A673 (cell line): ENCODE data around the gene SLC38A1. TPM values are rescaled to one million over a fixed set of nuclear protein-coding genes. Genes with fewer than 3 reads are reported as not detected.

ENCODE experiments used
- BruUV-seq: library from RNA; stranded (reverse); fragments of 400-500 nt; replicated peaks from 2 replicates; lab custom pipeline; 2021; lab: Mats Ljungman, UMichigan
- CTCF ChIA-PET: fragments of 300-600 bp; sonication (Branson Sonifier 250); formaldehyde crosslinking; loops from one replicate; lab custom pipeline; 2022; ENCODE audit warnings: antibody characterized with exemption; lab: Charles Lee
- POLR2A ChIA-PET: fragments of 300-600 bp; sonication (Branson Sonifier 250); formaldehyde crosslinking; loops from one replicate; lab custom pipeline; 2022; ENCODE audit warnings: antibody characterized with exemption; ENCODE audit not compliant: low non-redundant PET; lab: Charles Lee
- DNase-seq: peaks from one replicate; pipeline ENCODE4 v3.0.0-alpha.2; 2015; ENCODE audit warnings: low spot score
- H3K27ac ChIP-seq: fragments of 200-600 bp; sonication (generic); 2 replicates; pipeline ENCODE4 v1.5.1; 2016; ENCODE audit warnings: mixed run types, low read depth, mild to moderate bottlenecking, mixed read lengths, antibody characterized with exemption, low read length; ENCODE audit not compliant: poor library complexity, severe bottlenecking
- H3K27me3 ChIP-seq: fragments of 200-600 bp; sonication (generic); replicated peaks from 2 replicates; pipeline ENCODE4 v1.6.1; 2017; ENCODE audit warnings: mixed run types, low read depth, mild to moderate bottlenecking, mixed read lengths, antibody characterized with exemption, low read length; ENCODE audit not compliant: insufficient read depth, poor library complexity
- H3K36me3 ChIP-seq: fragments of 200-600 bp; sonication (generic); 2 replicates; pipeline ENCODE4 v1.6.1; 2016; ENCODE audit warnings: mixed run types, mild to moderate bottlenecking, mixed read lengths, antibody characterized with exemption, low read length; ENCODE audit not compliant: insufficient read depth, poor library complexity, severe bottlenecking
- H3K4me1 ChIP-seq: fragments of 200-600 bp; sonication (generic); 2 replicates; pipeline ENCODE4 v1.6.1; 2017; ENCODE audit warnings: mixed run types, mild to moderate bottlenecking, mixed read lengths, antibody characterized with exemption, low read length; ENCODE audit not compliant: insufficient read depth, poor library complexity, severe bottlenecking
- H3K4me3 ChIP-seq: fragments of 200-600 bp; sonication (generic); 2 replicates; pipeline ENCODE4 v1.5.1; 2016; ENCODE audit warnings: low read depth, mixed run types, mild to moderate bottlenecking, mixed read lengths, low read length; ENCODE audit not compliant: poor library complexity, severe bottlenecking
- H3K9me3 ChIP-seq: fragments of 200-600 bp; sonication (generic); 2 replicates; pipeline ENCODE4 v1.6.1; 2016; ENCODE audit warnings: mixed run types, low read depth, mild to moderate bottlenecking, mixed read lengths, antibody characterized with exemption, low read length; ENCODE audit not compliant: poor library complexity, severe bottlenecking
- EZH2 ChIP-seq: fragments of 200-600 bp; sonication (generic); IDR thresholded peaks from 2 replicates; pipeline ENCODE4 v1.6.1; 2017; ENCODE audit warnings: borderline replicate concordance, low read depth, mild to moderate bottlenecking, mixed read lengths, antibody characterized with exemption, low read length; ENCODE audit not compliant: poor library complexity, severe bottlenecking
- intact Hi-C: fragments of 100-400 bp; cut with micrococcal nuclease; formaldehyde crosslinking; loops from one replicate; pipeline ENCODE4 v1.10.0; 2022; ENCODE audit not compliant: unreplicated experiment
- total RNA-seq: library from RNA; stranded (reverse); gene quantifications from 2 replicates; pipeline ENCODE4 v1.2.3, GENCODE V29; 2021
- TF ChIP-seq, protein P1 (sequence below): fragments of 300-800, 200-600 bp; sonication (generic); conservative IDR thresholded peaks from 2 replicates; pipeline ENCODE4 v1.5.1; 2017; ENCODE audit warnings: low read depth, mild to moderate bottlenecking, antibody characterized with exemption, low read length, moderate library complexity, mixed read lengths

Gene SLC38A1
- total RNA-seq, 1 experiment from 2014 or later: 78.9 TPM

DNA sequence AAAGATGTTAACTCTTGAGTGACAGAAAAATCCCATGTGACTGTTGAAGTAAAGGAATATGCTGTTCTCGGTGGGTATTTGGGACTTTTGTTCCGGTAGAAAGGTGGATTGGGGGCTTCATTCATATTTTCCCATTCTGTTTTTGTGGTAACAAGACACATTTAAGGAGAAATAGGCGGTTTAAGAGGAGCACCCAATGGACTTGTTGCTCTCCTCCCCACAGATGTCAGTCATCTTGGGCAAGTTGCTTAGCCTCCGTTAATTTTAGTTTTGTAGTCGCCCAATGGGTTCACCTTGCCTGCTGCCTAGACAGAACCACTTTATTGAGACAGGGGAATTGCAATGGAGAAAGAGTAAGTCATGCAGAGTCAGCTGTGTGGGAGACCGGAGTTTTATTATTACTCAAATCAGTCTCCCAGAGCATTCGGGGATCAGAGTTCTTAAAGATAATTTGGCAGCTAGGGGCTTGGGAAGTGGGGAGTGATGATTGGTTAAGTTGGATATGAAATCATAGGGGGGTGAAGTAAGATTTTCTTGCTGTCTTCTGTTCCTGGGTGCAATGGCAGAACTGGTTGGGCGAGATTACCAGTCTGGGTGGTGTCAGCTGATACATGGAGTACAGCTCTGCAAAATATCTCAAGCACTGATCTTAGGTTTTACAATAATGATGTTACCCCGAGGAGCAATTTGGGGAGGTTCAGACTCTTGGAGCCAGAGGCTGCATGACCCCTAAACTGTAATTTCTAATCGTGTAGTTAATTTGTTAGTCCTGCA lies 50.3 kb downstream of the SLC38A1 start:
- BruUV-seq: no TSS peak
- TF ChIP-seq, protein P1, sequence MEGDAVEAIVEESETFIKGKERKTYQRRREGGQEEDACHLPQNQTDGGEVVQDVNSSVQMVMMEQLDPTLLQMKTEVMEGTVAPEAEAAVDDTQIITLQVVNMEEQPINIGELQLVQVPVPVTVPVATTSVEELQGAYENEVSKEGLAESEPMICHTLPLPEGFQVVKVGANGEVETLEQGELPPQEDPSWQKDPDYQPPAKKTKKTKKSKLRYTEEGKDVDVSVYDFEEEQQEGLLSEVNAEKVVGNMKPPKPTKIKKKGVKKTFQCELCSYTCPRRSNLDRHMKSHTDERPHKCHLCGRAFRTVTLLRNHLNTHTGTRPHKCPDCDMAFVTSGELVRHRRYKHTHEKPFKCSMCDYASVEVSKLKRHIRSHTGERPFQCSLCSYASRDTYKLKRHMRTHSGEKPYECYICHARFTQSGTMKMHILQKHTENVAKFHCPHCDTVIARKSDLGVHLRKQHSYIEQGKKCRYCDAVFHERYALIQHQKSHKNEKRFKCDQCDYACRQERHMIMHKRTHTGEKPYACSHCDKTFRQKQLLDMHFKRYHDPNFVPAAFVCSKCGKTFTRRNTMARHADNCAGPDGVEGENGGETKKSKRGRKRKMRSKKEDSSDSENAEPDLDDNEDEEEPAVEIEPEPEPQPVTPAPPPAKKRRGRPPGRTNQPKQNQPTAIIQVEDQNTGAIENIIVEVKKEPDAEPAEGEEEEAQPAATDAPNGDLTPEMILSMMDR: no peak
- TF ChIP-seq EZH2: no peak
- intact Hi-C loops: no loop called here
- ChIA-PET CTCF (no interaction called here), POLR2A (no interaction called here)
- no peaks in the 10 kb centered on the region for H3K9me3 ChIP-seq
- peaks cover 8% of the 10 kb centered on the region for H3K4me1 ChIP-seq
- DNase-seq: no peak
- no peak overlapping the region for H3K27ac ChIP-seq
- H3K4me3 ChIP-seq: no peak overlapping the region
- H3K36me3 ChIP-seq: no peaks in the 10 kb centered on the region
- H3K27me3 ChIP-seq: no peaks in the 10 kb centered on the region

- Histone ChIP-seq H3K36me3 (no peaks in the 10 kb centered on the region), H3K27me3 (no peaks in the 10 kb centered on the region), H3K9me3 (no peaks in the 10 kb centered on the region), H3K4me3 (no peak overlapping the region), H3K27ac (no peak overlapping the region), H3K4me1 (peaks cover 8% of the 10 kb centered on the region)
- ChIA-PET POLR2A (no interaction called here), CTCF (no interaction called here)
- no TSS peak for BruUV-seq
- intact Hi-C loops: no loop called here
- DNase-seq: no peak
- TF ChIP-seq, protein P1: no peak
- no peak for TF ChIP-seq EZH2
Measured at GRCh38 chr12:46217541-46218321, 51.1 kb downstream of the SLC38A1 start.

- POLR2A ChIA-PET: no interaction called here
- Histone ChIP-seq H3K27ac (no peak overlapping the region), H3K9me3 (no peaks in the 10 kb centered on the region), H3K36me3 (no peaks in the 10 kb centered on the region), H3K4me1 (peaks cover 12% of the 10 kb centered on the region), H3K4me3 (no peak overlapping the region), H3K27me3 (no peaks in the 10 kb centered on the region)
- intact Hi-C loops: no loop called here
- BruUV-seq: no TSS peak
- CTCF ChIA-PET: no interaction called here
- no peak for DNase-seq
- TF ChIP-seq, protein P1: no peak
- no peak for TF ChIP-seq EZH2
Measured at GRCh38 chr12:46214668-46215436, 54.0 kb downstream of the SLC38A1 start.
